ENCODE results near the gene PDCD10. TPM values are rescaled to one million over a fixed set of nuclear protein-coding genes. Genes with fewer than 3 reads are reported as not detected.

The PDCD10 gene
- total and polyA plus RNA-seq, 11 donors = 12.6 to 72.4 (median 41.1) TPM

- no peaks in the 10 kb centered on the region for H3K36me3 ChIP-seq
- H3K9me3 ChIP-seq = peaks cover 0 to 14% (median 5%) of the 10 kb centered on the region in 12 donors
- H3K27ac ChIP-seq = no peak overlapping the region
- H3K27me3 ChIP-seq = no peaks in the 10 kb centered on the region
- H3K4me3 ChIP-seq = no peak overlapping the region
- ATAC-seq (no peak), DNase-seq (no peak)
- TF ChIP-seq POLR2A (IDR thresholded peaks at IDR 0.05) = no peak
- no peak for TF ChIP-seq CTCF (IDR thresholded peaks at IDR 0.05)
- 71 to 82% (median 73%) methylated on average over 1 of the region's 1 CpG for WGBS, 4 donors
- intact Hi-C loops (cut with DNase I) = no loop called here
- no peaks in the 10 kb centered on the region for H3K4me1 ChIP-seq
Observed at GRCh38 chr3:167777356-167777755, 42.7 kb upstream of the PDCD10 start.

GRCh38 chr3:167776066-167776685 is 41.5 kb upstream of the PDCD10 start:
- DNase-seq = no peak
- H3K4me1 ChIP-seq = no peaks in the 10 kb centered on the region
- intact Hi-C loops (cut with DNase I) = no loop called here
- no peak overlapping the region for H3K27ac ChIP-seq
- H3K27me3 ChIP-seq = no peaks in the 10 kb centered on the region
- no peak overlapping the region for H3K4me3 ChIP-seq
- 58 to 78% (median 65%) methylated on average over 4 of the region's 4 CpGs for WGBS, 4 donors
- H3K9me3 ChIP-seq = peaks cover 0 to 14% (median 5%) of the 10 kb centered on the region in 12 donors
- ATAC-seq = no peak
- H3K36me3 ChIP-seq = no peaks in the 10 kb centered on the region
- no peak for TF ChIP-seq POLR2A (IDR thresholded peaks at IDR 0.05)
- TF ChIP-seq CTCF (IDR thresholded peaks at IDR 0.05) = no peak

- no peaks in the 10 kb centered on the region for H3K36me3 ChIP-seq
- peaks cover 0 to 14% (median 5%) of the 10 kb centered on the region in 12 donors for H3K9me3 ChIP-seq
- 24 to 66% (median 43%) methylated on average over 1 of the region's 1 CpG for WGBS, 4 donors
- no peak for TF ChIP-seq POLR2A (IDR thresholded peaks at IDR 0.05)
- TF ChIP-seq CTCF (IDR thresholded peaks at IDR 0.05) = no peak
- no peak overlapping the region for H3K27ac ChIP-seq
- no peak overlapping the region for H3K4me3 ChIP-seq
- DNase-seq (no peak), ATAC-seq (no peak)
- intact Hi-C loops (cut with DNase I) = no loop called here
- H3K27me3 ChIP-seq = no peaks in the 10 kb centered on the region
- H3K4me1 ChIP-seq = no peaks in the 10 kb centered on the region
Observed at GRCh38 chr3:167773584-167773983, 38.9 kb upstream of the PDCD10 start.

GRCh38 chr3:167772992-167773391 is 38.3 kb upstream of the PDCD10 start:
- no peak for ATAC-seq
- TF ChIP-seq CTCF (IDR thresholded peaks at IDR 0.05) = no peak
- Histone ChIP-seq H3K4me3 (no peak overlapping the region), H3K27me3 (no peaks in the 10 kb centered on the region), H3K36me3 (no peaks in the 10 kb centered on the region), H3K27ac (no peak overlapping the region), H3K9me3 (peaks cover 0 to 8% (median 3%) of the 10 kb centered on the region in 12 donors), H3K4me1 (no peaks in the 10 kb centered on the region)
- WGBS, 4 donors = 59 to 65% (median 61%) methylated on average over 3 of the region's 3 CpGs
- DNase-seq = no peak
- intact Hi-C loops (cut with DNase I) = no loop called here
